Gastrocnemius medialis (tissue), 4 donors: Measurements from ENCODE around the gene CLHC1. TPM values are rescaled to one million over a fixed set of nuclear protein-coding genes. Genes with fewer than 3 reads are reported as not detected.

Source experiments
- ATAC-seq, 2 donors: fragments of 150-250 bp; one replicate each; pipeline ENCODE4 v1.9.1; 2016
- DNase-seq, 2 donors: peaks; one replicate each; pipeline ENCODE4 v3.0.0-alpha.2; 2019
- H3K27ac ChIP-seq, 4 donors: fragments of 200-600 bp; sonication (generic); 1 replicate in 1 of 4; 2 replicates in 3 of 4; pipeline ENCODE4 v1.5.1; 2016 to 2018; ENCODE audit warnings: mild to moderate bottlenecking in 2 of 4, moderate library complexity in 1 of 4
- H3K27me3 ChIP-seq, 3 donors: fragments of 200-600 bp; sonication (generic) in 2 of 3; 1 replicate in 1 of 3; 2 replicates in 2 of 3; pipeline versions ENCODE4 v1.5.1 to v1.6.0; 2016 to 2019; ENCODE audit warnings: mild to moderate bottlenecking in 1 of 3, moderate library complexity in 1 of 3
- H3K36me3 ChIP-seq, 2 donors: fragments of 200-600 bp; sonication (generic) in 1 of 2; one replicate each; pipeline ENCODE4 v1.5.1; 2017 to 2018
- H3K4me1 ChIP-seq, 2 donors: fragments of 200-600 bp; sonication (generic) in 1 of 2; one replicate each; pipeline ENCODE4 v1.5.1; 2016 to 2017; ENCODE audit warnings: mild to moderate bottlenecking in 2 of 2
- H3K4me3 ChIP-seq, 4 donors: fragments of 200-600 bp; sonication (generic) in 3 of 4; 1 replicate in 1 of 4; 2 replicates in 3 of 4; pipeline ENCODE4 v1.5.1; 2016 to 2019; ENCODE audit warnings: mild to moderate bottlenecking in 2 of 4
- H3K9me3 ChIP-seq, 3 donors: fragments of 200-600 bp; sonication (generic) in 2 of 3; 1 replicate in 1 of 3; 2 replicates in 2 of 3; pipeline ENCODE4 v1.5.1; 2016 to 2019
- CTCF ChIP-seq, 5 experiments: fragments of 450-650 bp in 3 of 5; fragments of 200-600 bp in 2 of 5; sonication (generic) in 2 of 5; IDR thresholded peaks in 4 of 5; conservative IDR thresholded peaks in 1 of 5; 1 replicate in 4 of 5; 2 replicates in 1 of 5; pipeline ENCODE4 v1.5.1; 2016 to 2019; ENCODE audit warnings: antibody characterized with exemption in 5 of 5, mild to moderate bottlenecking in 3 of 5, moderate library complexity in 3 of 5
- POLR2A ChIP-seq, 2 donors: fragments of 450-650 bp; IDR thresholded peaks; one replicate each; pipeline ENCODE4 v1.6.1; 2017; ENCODE audit warnings: antibody characterized with exemption in 2 of 2, mild to moderate bottlenecking in 2 of 2, moderate library complexity in 2 of 2
- in situ Hi-C, 4 donors: fragments of 200-750 bp; cut with MboI; loops; one replicate each; pipeline versions ENCODE4 v1.15.0 to v1.8.0; 2017; ENCODE audit warnings: low sequenced_read_pairs in 4 of 4
- intact Hi-C: fragments of 100-400 bp; cut with DNase I; formaldehyde crosslinking; loops from one replicate; pipeline ENCODE4 v1.15.1; 2023; ENCODE audit warnings: low total_unique reads
- total RNA-seq, 4 donors: library from RNA; depleted of rRNA; stranded (reverse); fragments of >200 nt; gene quantifications; one replicate each; pipeline versions ENCODE4 v1.1.0 to v1.2.3, GENCODE V29; 2016

The CLHC1 gene
- total RNA-seq, 4 donors from 2014 or later, result 0.46 to 4.9 (median 0.85) TPM; not detected in 1

- DNase-seq (no peak), ATAC-seq (no peak)
- no peak for TF ChIP-seq POLR2A (IDR thresholded peaks at IDR 0.05)
- no peak for TF ChIP-seq CTCF (IDR thresholded peaks at IDR 0.05 in 4 of 5, conservative IDR thresholded peaks at IDR 0.05 in 1 of 5)
- in situ Hi-C loops (loop anchor here in 1 of 4 donors (25.0 kb wide), 1 partner anchor 269 kb away; no protein-coding TSS in a partner anchor), intact Hi-C loops (loop anchor here (5.0 kb wide), 1 partner anchor 44 kb away; no protein-coding TSS in a partner anchor)
- no peak overlapping the region for H3K4me3 ChIP-seq
- H3K27me3 ChIP-seq, result no peaks in the 10 kb centered on the region
- no peaks in the 10 kb centered on the region for H3K9me3 ChIP-seq
- H3K36me3 ChIP-seq, result no peaks in the 10 kb centered on the region
- peaks cover 21 to 46% of the 10 kb centered on the region in 2 donors for H3K4me1 ChIP-seq
- no peak overlapping the region for H3K27ac ChIP-seq
Observed at GRCh38 chr2:55155764-55156281, 76.3 kb downstream of the CLHC1 start.

GRCh38 chr2:55155206-55155605, 76.9 kb downstream of the CLHC1 start:
- no peak for ATAC-seq
- no peak for DNase-seq
- H3K27ac ChIP-seq, result no peak overlapping the region
- no peak overlapping the region for H3K4me3 ChIP-seq
- peaks cover 21 to 46% of the 10 kb centered on the region in 2 donors for H3K4me1 ChIP-seq
- TF ChIP-seq POLR2A (IDR thresholded peaks at IDR 0.05) (no peak), CTCF (IDR thresholded peaks at IDR 0.05 in 4 of 5, conservative IDR thresholded peaks at IDR 0.05 in 1 of 5) (no peak)
- intact Hi-C loops, result loop anchor here (5.0 kb wide), 1 partner anchor 43 kb away; no protein-coding TSS in a partner anchor
- H3K27me3 ChIP-seq, result no peaks in the 10 kb centered on the region
- in situ Hi-C loops, result loop anchor here in 1 of 4 donors (25.0 kb wide), 1 partner anchor 268 kb away; no protein-coding TSS in a partner anchor
- no peaks in the 10 kb centered on the region for H3K9me3 ChIP-seq
- no peaks in the 10 kb centered on the region for H3K36me3 ChIP-seq

GRCh38 chr2:55154525-55155030, 77.5 kb downstream of the CLHC1 start:
- TF ChIP-seq POLR2A (IDR thresholded peaks at IDR 0.05) (no peak), CTCF (IDR thresholded peaks at IDR 0.05 in 4 of 5, conservative IDR thresholded peaks at IDR 0.05 in 1 of 5) (no peak)
- Histone ChIP-seq H3K4me3 (no peak overlapping the region), H3K27me3 (no peaks in the 10 kb centered on the region), H3K9me3 (no peaks in the 10 kb centered on the region), H3K27ac (no peak overlapping the region), H3K4me1 (peaks cover 21 to 40% of the 10 kb centered on the region in 2 donors), H3K36me3 (no peaks in the 10 kb centered on the region)
- intact Hi-C loops (loop anchor here (5.0 kb wide), 1 partner anchor 42 kb away; no protein-coding TSS in a partner anchor), in situ Hi-C loops (loop anchor here in 1 of 4 donors (25.0 kb wide), 1 partner anchor 267 kb away; no protein-coding TSS in a partner anchor)
- no peak for DNase-seq
- no peak for ATAC-seq

- intact Hi-C loops, result no loop called here
- no peak for DNase-seq
Observed at GRCh38 chr2:55153584-55154299, 78.4 kb downstream of the CLHC1 start.

More at GRCh38 chr2:55153584-55154299, 78.4 kb downstream of the CLHC1 start:
- no peaks in the 10 kb centered on the region for H3K36me3 ChIP-seq
- in situ Hi-C loops, result loop anchor here in 1 of 4 donors (25.0 kb wide), 1 partner anchor 266 kb away; no protein-coding TSS in a partner anchor
- no peak overlapping the region for H3K27ac ChIP-seq
- no peak for ATAC-seq
- H3K4me1 ChIP-seq, result peaks cover 16 to 32% of the 10 kb centered on the region in 2 donors
- no peaks in the 10 kb centered on the region for H3K27me3 ChIP-seq
- TF ChIP-seq POLR2A (IDR thresholded peaks at IDR 0.05) (no peak), CTCF (IDR thresholded peaks at IDR 0.05 in 4 of 5, conservative IDR thresholded peaks at IDR 0.05 in 1 of 5) (no peak)
- no peaks in the 10 kb centered on the region for H3K9me3 ChIP-seq
- no peak overlapping the region for H3K4me3 ChIP-seq
